Spleen (tissue), 11 donors: ENCODE measurements around the gene CDC25B. TPM values are rescaled to one million over a fixed set of nuclear protein-coding genes. Genes with fewer than 3 reads are reported as not detected.
A peak's percentile ranks its signal among the peaks of the same experiment; 100 is the strongest.
"Not testable (repeated sequence)": the region's sequence is repeated elsewhere in the genome, so short reads cannot be mapped to it uniquely, and the experiment has no call there.

Experiments
- DNase-seq: peaks from one replicate; pipeline ENCODE4 v3.0.0-alpha.2; 2020
- H3K27ac ChIP-seq, 8 donors: fragments of 200-600 bp; sonication (generic) in 7 of 8; 1 replicate in 4 of 8; 2 replicates in 4 of 8; pipeline versions ENCODE4 v1.5.0 to v1.8.0; 2016 to 2021; ENCODE audit warnings: inconsistent platforms in 4 of 8, mild to moderate bottlenecking in 4 of 8, moderate library complexity in 1 of 8
- H3K27me3 ChIP-seq, 7 donors: fragments of 200-600 bp; sonication (generic) in 6 of 7; replicated peaks in 1 of 7; 1 replicate in 4 of 7; 2 replicates in 3 of 7; pipeline versions ENCODE4 v1.5.0 to v1.8.0; 2016 to 2021; ENCODE audit warnings: inconsistent platforms in 3 of 7, mild to moderate bottlenecking in 1 of 7
- H3K36me3 ChIP-seq, 6 donors: fragments of 200-600 bp; sonication (generic) in 5 of 6; 1 replicate in 4 of 6; 2 replicates in 2 of 6; pipeline versions ENCODE4 v1.5.0 to v1.8.0; 2016 to 2021; ENCODE audit warnings: inconsistent platforms in 2 of 6
- H3K4me1 ChIP-seq, 6 donors: fragments of 200-600 bp; sonication (generic) in 5 of 6; 1 replicate in 3 of 6; 2 replicates in 3 of 6; pipeline versions ENCODE4 v1.5.0 to v1.8.0; 2016 to 2021; ENCODE audit warnings: inconsistent platforms in 3 of 6
- H3K4me3 ChIP-seq, 8 donors: fragments of 200-600 bp; sonication (generic) in 7 of 8; 1 replicate in 4 of 8; 2 replicates in 4 of 8; pipeline versions ENCODE4 v1.5.0 to v1.8.0; 2016 to 2021; ENCODE audit warnings: inconsistent platforms in 4 of 8, mild to moderate bottlenecking in 4 of 8, moderate library complexity in 2 of 8
- H3K9me3 ChIP-seq, 8 donors: fragments of 200-600 bp; sonication (generic) in 7 of 8; 1 replicate in 4 of 8; 2 replicates in 4 of 8; pipeline versions ENCODE4 v1.5.0 to v1.8.0; 2016 to 2021; ENCODE audit warnings: inconsistent platforms in 4 of 8
- CTCF ChIP-seq, 11 experiments: fragments of 200-600 bp in 7 of 11; fragments of 450-650 bp in 4 of 11; sonication (generic) in 4 of 11; IDR thresholded peaks in 8 of 11; conservative IDR thresholded peaks in 3 of 11; 1 replicate in 7 of 11; 2 replicates in 4 of 11; pipeline versions ENCODE4 v1.4.0 to v1.8.0; 2016 to 2021; ENCODE audit warnings: antibody characterized with exemption in 11 of 11, inconsistent platforms in 4 of 11, mild to moderate bottlenecking in 1 of 11
- POLR2A ChIP-seq, 3 donors: fragments of 450-650 bp; IDR thresholded peaks; one replicate each; pipeline ENCODE4 v1.5.1; 2017; ENCODE audit warnings: antibody characterized with exemption in 3 of 3, mild to moderate bottlenecking in 1 of 3
- POLR2AphosphoS5 ChIP-seq, 3 donors: sonication (generic); formaldehyde crosslinking; IDR thresholded peaks; one replicate each; pipeline ENCODE4 v1.5.1; 2017; ENCODE audit warnings: antibody characterized with exemption in 3 of 3
- WGBS, 5 donors: extraction: QIAGEN DNeasy Blood & Tissue Kit in 3 of 5; methylation state at CpG; one replicate each; pipeline versions ENCODE4 v1.1.5 to v1.1.7; 2013 to 2018; 5-methylcytosine and 5-hydroxymethylcytosine counted together
- intact Hi-C: fragments of 100-400 bp; cut with DNase I; formaldehyde crosslinking; loops from one replicate; pipeline ENCODE4 v1.15.0; 2023; ENCODE audit warnings: low total_unique reads
- polyA plus RNA-seq, 3 donors: library from polyadenylated mRNA; stranded (reverse); fragments of 200-250 nt; gene quantifications; one replicate each; pipeline ENCODE4 v1.2.1, GENCODE V29; 2013
- total RNA-seq, 7 donors: library from RNA; depleted of rRNA in 3 of 7; stranded (reverse); fragments of >200 nt in 3 of 7; fragmentation: NEBNext Ultra II Directional in 4 of 7; extraction: Animal tissue kit (Norgen Biotek cat#: 25700) in 4 of 7; gene quantifications; one replicate each; pipeline versions ENCODE4 v1.1.0 to v1.2.1, GENCODE V29; 2016 to 2021
- donor health status: healthy with polysubstance abuse.
- donor health status: DM: no; HTN: no; CAD: no; lungs with moderate emphysema.
- donor health status: DM: no; HTN: no; CAD: no.
- donor health status: Bipolar disorder and iron deficiency.
- donor health status: healthy.
- donor health status: DM: no; HTN: no; CAD: no.
- donor health status: DM: yes; HTN: yes; CAD: no.

CDC25B gene
- total and polyA plus RNA-seq, 10 donors: 22.8 to 67.7 (median 50.9) TPM

- DNase-seq: no peak
- Histone ChIP-seq H3K36me3 (no peaks in the 10 kb centered on the region), H3K9me3 (no peaks in the 10 kb centered on the region), H3K27ac (no peak overlapping the region), H3K4me3 (no peak overlapping the region), H3K27me3 (no peaks in the 10 kb centered on the region), H3K4me1 (peaks cover 7 to 42% (median 23%) of the 10 kb centered on the region in 6 donors)
- intact Hi-C loops: no loop called here
- 65 to 86% (median 68%) methylated on average over 7 of the region's 7 CpGs for WGBS, 5 donors
- TF ChIP-seq POLR2A (IDR thresholded peaks at IDR 0.05): no peak
These were observed 46.3 kb downstream of the CDC25B start for GRCh38 chr20:3842348-3842930.

- peaks cover 15 to 48% (median 33%) of the 10 kb centered on the region in 6 donors for H3K4me1 ChIP-seq
- no peak for DNase-seq
- H3K27ac ChIP-seq: no peak overlapping the region
- H3K36me3 ChIP-seq: no peaks in the 10 kb centered on the region
- intact Hi-C loops: no loop called here
- no peaks in the 10 kb centered on the region for H3K27me3 ChIP-seq
- 46 to 65% (median 56%) methylated on average over 5 of the region's 5 CpGs for WGBS, 5 donors
- no peak for TF ChIP-seq CTCF (IDR thresholded peaks at IDR 0.05 in 8 of 11, conservative IDR thresholded peaks at IDR 0.05 in 3 of 11)
- TF ChIP-seq POLR2AphosphoS5 (IDR thresholded peaks at IDR 0.05): no peak
- TF ChIP-seq POLR2A (IDR thresholded peaks at IDR 0.05): no peak
- no peak overlapping the region for H3K4me3 ChIP-seq
- no peaks in the 10 kb centered on the region for H3K9me3 ChIP-seq
These were observed 47.4 kb downstream of the CDC25B start for GRCh38 chr20:3843490-3843889.

- H3K9me3 ChIP-seq, DNase-seq, intact Hi-C loops, H3K4me3 ChIP-seq, H3K36me3 ChIP-seq, H3K27me3 ChIP-seq, H3K27ac ChIP-seq: not testable (repeated sequence)
- H3K4me1 ChIP-seq: peaks cover 15 to 47% (median 35%) of the 10 kb centered on the region in 6 donors
- 94 to 96% (median 95%) methylated on average over 9 of the region's 9 CpGs for WGBS, 5 donors
These were observed 48.0 kb downstream of the CDC25B start for GRCh38 chr20:3843990-3844619.

- Histone ChIP-seq H3K27ac (peak overlapping the region; percentile 86 to 96 (median 91)), H3K4me3 (peak overlapping the region; percentile 91 to 100 (median 98)), H3K36me3 (peaks cover 0 to 4% (median 0%) of the 10 kb centered on the region in 6 donors), H3K4me1 (peaks cover 15 to 49% (median 29%) of the 10 kb centered on the region in 6 donors), H3K27me3 (no peaks in the 10 kb centered on the region), H3K9me3 (no peaks in the 10 kb centered on the region)
- 0 to 1% (median 0%) methylated on average over 1 to 22 of the region's 22 CpGs for WGBS, 5 donors
- no peak for TF ChIP-seq CTCF (IDR thresholded peaks at IDR 0.05 in 8 of 11, conservative IDR thresholded peaks at IDR 0.05 in 3 of 11)
- TF ChIP-seq POLR2AphosphoS5 (IDR thresholded peaks at IDR 0.05): no peak
- no peak for TF ChIP-seq POLR2A (IDR thresholded peaks at IDR 0.05)
- no peak for DNase-seq
- intact Hi-C loops: no loop called here
These were observed 50.2 kb downstream of the CDC25B start for GRCh38 chr20:3846378-3846739.

- H3K27me3 ChIP-seq: no peaks in the 10 kb centered on the region
- H3K36me3 ChIP-seq: peaks cover 0 to 4% (median 0%) of the 10 kb centered on the region in 6 donors
- H3K4me1 ChIP-seq: peaks cover 15 to 53% (median 29%) of the 10 kb centered on the region in 6 donors
- H3K9me3 ChIP-seq: no peaks in the 10 kb centered on the region
- WGBS, 5 donors: 0 to 1% (median 1%) methylated on average over 6 to 72 of the region's 72 CpGs
- peak within 1 kb of the TSS; percentile 91 to 100 (median 98) for H3K4me3 ChIP-seq
- DNase-seq: peak; percentile 96
- intact Hi-C loops: no loop called here
- peak within 1 kb of the TSS; percentile 86 to 96 (median 91) for H3K27ac ChIP-seq
- TF ChIP-seq POLR2A (IDR thresholded peaks at IDR 0.05) (peak in 2 of 3 donors; percentile 37 to 48), CTCF (IDR thresholded peaks at IDR 0.05 in 8 of 11, conservative IDR thresholded peaks at IDR 0.05 in 3 of 11) (peak in 3 of 11 experiments; percentile 6 to 41 (median 30)), POLR2AphosphoS5 (IDR thresholded peaks at IDR 0.05) (peak; percentile 93 to 94 (median 93))
These were observed 50.8 kb downstream of the CDC25B start, which contains the start of gene MAVS for GRCh38 chr20:3846740-3847428. MAVS (plus strand) TSS chr20:3846834; CDS start chr20:3854625, 7,791 bp downstream.
